GM21367 (cell line): ENCODE measurements around the gene MRM3.
"Not testable (repeated sequence)": the region's sequence is repeated elsewhere in the genome, so short reads cannot be mapped to it uniquely, and the experiment has no call there.

Experiments used
- ATAC-seq: cut with Tn5 transposase; IDR thresholded peaks from one replicate; pipeline ENCODE4 v1.9.1; 2021; ENCODE audit not compliant: unreplicated experiment

Gene MRM3

GRCh38 chr17:781805-782731 lies at the start of gene MRM3, which contains the start of gene GLOD4:
Gene MRM3, plus strand, starts transcription at chr17:782353. Its CDS starts 26 bp downstream, at chr17:782379.
Gene GLOD4, minus strand, starts transcription at chr17:782280. Its CDS starts 25 bp downstream, at chr17:782255.
- ATAC-seq, result peak; percentile 75

GRCh38 chr17:732902-733720 lies 49.0 kb upstream of the MRM3 start:
- ATAC-seq, result no peak

- no peak for ATAC-seq
Observed at GRCh38 chr17:733743-734142, 48.4 kb upstream of the MRM3 start.

GRCh38 chr17:737561-738113 lies 44.5 kb upstream of the MRM3 start:
- no peak for ATAC-seq

GRCh38 chr17:740240-741017 lies 41.7 kb upstream of the MRM3 start:
- no peak for ATAC-seq

- ATAC-seq, result no peak
Observed at GRCh38 chr17:742147-742793, 39.9 kb upstream of the MRM3 start.

- ATAC-seq, result no peak
Observed at GRCh38 chr17:743139-743538, 39.0 kb upstream of the MRM3 start.

- ATAC-seq, result no peak
Observed at GRCh38 chr17:744937-745336, 37.2 kb upstream of the MRM3 start.

GRCh38 chr17:745406-745805 lies 36.7 kb upstream of the MRM3 start:
- no peak for ATAC-seq

- ATAC-seq, result no peak
Observed at GRCh38 chr17:746181-746580, 36.0 kb upstream of the MRM3 start.

GRCh38 chr17:746783-747629 lies 35.1 kb upstream of the MRM3 start:
- no peak for ATAC-seq

GRCh38 chr17:748604-749003 lies 33.5 kb upstream of the MRM3 start:
- ATAC-seq, result not testable (repeated sequence)

GRCh38 chr17:749359-749758 lies 32.8 kb upstream of the MRM3 start:
- not testable (repeated sequence) for ATAC-seq

GRCh38 chr17:750431-751037 lies 31.6 kb upstream of the MRM3 start:
- no peak for ATAC-seq

- ATAC-seq, result peak; percentile 43
Observed at GRCh38 chr17:751269-752001, 30.7 kb upstream of the MRM3 start.

GRCh38 chr17:752002-752619 lies 30.0 kb upstream of the MRM3 start, which contains the start of gene GEMIN4:
Gene GEMIN4, minus strand, starts transcription at chr17:752264. Its CDS starts 122 bp downstream, at chr17:752142.
- peak; percentile 70 for ATAC-seq

- no peak for ATAC-seq
Observed at GRCh38 chr17:752620-753219, 29.4 kb upstream of the MRM3 start.
